BJ (cell line): ENCODE data around the gene CACNA1I. TPM values are rescaled to one million over a fixed set of nuclear protein-coding genes. Genes with fewer than 3 reads are reported as not detected.

Source experiments
- CTCF ChIA-PET: fragments of 350-600 bp; formaldehyde crosslinking; extraction: SDS; loops from one replicate; lab custom pipeline; 2021; ENCODE audit warnings: antibody characterized with exemption, inconsistent platforms; lab: Yijun Ruan, JAX
- POLR2A ChIA-PET: fragments of 300-600 bp; sonication (Branson Sonifier 250); formaldehyde crosslinking; extraction: SDS; loops from one replicate; lab custom pipeline; 2021; ENCODE audit warnings: antibody characterized with exemption; lab: Charles Lee
- DNase-seq: peaks from one replicate; pipeline ENCODE4 v3.0.0-alpha.2; 2011; ENCODE audit warnings: low read depth
- H3K27me3 ChIP-seq: 2 replicates; pipeline ENCODE4 v1.6.0; 2011; ENCODE audit warnings: low read length; ENCODE audit not compliant: control insufficient read depth, insufficient read depth
- H3K36me3 ChIP-seq: 2 replicates; pipeline ENCODE4 v1.5.1; 2011; ENCODE audit warnings: low read length; ENCODE audit not compliant: control insufficient read depth, insufficient read depth
- H3K4me3 ChIP-seq: 2 replicates; pipeline ENCODE4 v1.5.1; 2011; ENCODE audit warnings: low read depth, mild to moderate bottlenecking, control low read depth, low read length
- polyA plus RNA-seq: library from polyadenylated mRNA; depleted of rRNA; stranded (reverse); fragments of >200 nt; gene quantifications from 2 replicates; pipeline ENCODE4 v1.2.3, GENCODE V29; 2011
- TF ChIP-seq, protein P1 (sequence below): IDR thresholded peaks from 2 replicates; pipeline ENCODE4 v1.5.1; 2011; ENCODE audit warnings: low read depth, mild to moderate bottlenecking, control low read depth, inconsistent platforms, low read length, moderate library complexity; ENCODE audit not compliant: insufficient read depth

The CACNA1I gene
- polyA plus RNA-seq, 1 experiment: 0.01 TPM

DNA sequence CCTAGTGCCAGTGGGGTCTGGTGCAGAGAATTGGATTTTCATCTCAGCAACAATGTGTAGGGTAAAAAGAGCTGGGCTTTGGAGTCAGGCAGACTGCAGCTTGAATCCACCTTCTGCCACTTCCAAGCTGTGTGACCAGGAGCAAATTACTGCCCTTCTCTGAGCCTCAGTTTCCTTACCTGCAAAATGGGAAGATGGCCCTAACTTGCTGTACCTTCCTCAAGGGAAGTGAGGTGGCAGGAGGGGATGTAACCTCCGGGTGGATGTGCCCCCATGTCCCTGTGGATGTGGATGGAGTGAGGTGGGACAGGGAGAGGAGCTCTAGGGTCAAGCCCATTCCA, 90.9 kb downstream of the CACNA1I start:
- POLR2A ChIA-PET: no interaction called here
- peaks cover 36% of the 10 kb centered on the region for H3K27me3 ChIP-seq

DNA sequence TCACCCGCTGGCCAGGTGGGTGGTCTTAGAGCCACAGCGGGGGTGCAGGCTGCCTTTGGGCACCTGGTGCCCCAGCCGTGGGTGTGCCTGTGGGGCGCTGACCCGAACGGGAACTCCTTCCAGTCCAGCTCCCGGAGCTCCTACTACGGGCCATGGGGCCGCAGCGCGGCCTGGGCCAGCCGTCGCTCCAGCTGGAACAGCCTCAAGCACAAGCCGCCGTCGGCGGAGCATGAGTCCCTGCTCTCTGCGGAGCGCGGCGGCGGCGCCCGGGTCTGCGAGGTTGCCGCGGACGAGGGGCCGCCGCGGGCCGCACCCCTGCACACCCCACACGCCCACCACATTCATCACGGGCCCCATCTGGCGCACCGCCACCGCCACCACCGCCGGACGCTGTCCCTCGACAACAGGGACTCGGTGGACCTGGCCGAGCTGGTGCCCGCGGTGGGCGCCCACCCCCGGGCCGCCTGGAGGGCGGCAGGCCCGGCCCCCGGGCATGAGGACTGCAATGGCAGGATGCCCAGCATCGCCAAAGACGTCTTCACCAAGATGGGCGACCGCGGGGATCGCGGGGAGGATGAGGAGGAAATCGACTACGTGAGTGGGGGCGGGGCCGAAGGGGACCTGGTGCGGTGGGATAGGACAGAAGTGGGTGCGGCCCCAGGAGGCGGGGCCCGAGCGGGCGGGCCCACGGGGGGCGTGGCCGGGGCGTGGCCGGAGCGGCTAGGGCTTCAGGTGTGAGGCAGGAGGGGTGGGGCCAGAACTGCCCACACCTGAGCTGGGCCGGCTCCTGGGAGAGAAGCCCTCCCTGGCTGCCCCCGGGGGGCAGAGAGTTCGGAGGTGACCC, 91.5 kb downstream of the CACNA1I start:
- no peak overlapping the region for H3K4me3 ChIP-seq
- peaks cover 32% of the 10 kb centered on the region for H3K27me3 ChIP-seq
- TF ChIP-seq, protein P1, sequence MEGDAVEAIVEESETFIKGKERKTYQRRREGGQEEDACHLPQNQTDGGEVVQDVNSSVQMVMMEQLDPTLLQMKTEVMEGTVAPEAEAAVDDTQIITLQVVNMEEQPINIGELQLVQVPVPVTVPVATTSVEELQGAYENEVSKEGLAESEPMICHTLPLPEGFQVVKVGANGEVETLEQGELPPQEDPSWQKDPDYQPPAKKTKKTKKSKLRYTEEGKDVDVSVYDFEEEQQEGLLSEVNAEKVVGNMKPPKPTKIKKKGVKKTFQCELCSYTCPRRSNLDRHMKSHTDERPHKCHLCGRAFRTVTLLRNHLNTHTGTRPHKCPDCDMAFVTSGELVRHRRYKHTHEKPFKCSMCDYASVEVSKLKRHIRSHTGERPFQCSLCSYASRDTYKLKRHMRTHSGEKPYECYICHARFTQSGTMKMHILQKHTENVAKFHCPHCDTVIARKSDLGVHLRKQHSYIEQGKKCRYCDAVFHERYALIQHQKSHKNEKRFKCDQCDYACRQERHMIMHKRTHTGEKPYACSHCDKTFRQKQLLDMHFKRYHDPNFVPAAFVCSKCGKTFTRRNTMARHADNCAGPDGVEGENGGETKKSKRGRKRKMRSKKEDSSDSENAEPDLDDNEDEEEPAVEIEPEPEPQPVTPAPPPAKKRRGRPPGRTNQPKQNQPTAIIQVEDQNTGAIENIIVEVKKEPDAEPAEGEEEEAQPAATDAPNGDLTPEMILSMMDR: no peak
- DNase-seq: no peak
- no peaks in the 10 kb centered on the region for H3K36me3 ChIP-seq
- POLR2A ChIA-PET: no interaction called here
- CTCF ChIA-PET: no interaction called here

More for the DNA sequence above, 90.9 kb downstream of the CACNA1I start:
- Histone ChIP-seq H3K4me3 (no peak overlapping the region), H3K36me3 (no peaks in the 10 kb centered on the region)
- DNase-seq: no peak
- TF ChIP-seq, protein P1: no peak
- CTCF ChIA-PET: no interaction called here

DNA sequence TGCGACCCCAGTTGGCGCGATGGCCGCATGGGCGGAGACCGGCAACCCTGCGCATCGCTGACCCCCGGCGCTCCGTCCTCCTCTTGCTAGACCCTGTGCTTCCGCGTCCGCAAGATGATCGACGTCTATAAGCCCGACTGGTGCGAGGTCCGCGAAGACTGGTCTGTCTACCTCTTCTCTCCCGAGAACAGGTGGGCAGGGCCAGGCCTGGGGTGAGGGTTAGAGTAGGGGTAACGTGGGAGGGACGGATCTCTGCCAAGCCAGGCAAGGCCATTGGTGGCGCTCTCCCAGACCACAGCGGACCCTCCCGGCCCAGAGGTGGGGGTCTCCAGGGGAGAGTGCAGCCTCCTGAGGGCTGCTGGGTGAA, 92.1 kb downstream of the CACNA1I start:
- TF ChIP-seq, protein P1: no peak

DNA sequence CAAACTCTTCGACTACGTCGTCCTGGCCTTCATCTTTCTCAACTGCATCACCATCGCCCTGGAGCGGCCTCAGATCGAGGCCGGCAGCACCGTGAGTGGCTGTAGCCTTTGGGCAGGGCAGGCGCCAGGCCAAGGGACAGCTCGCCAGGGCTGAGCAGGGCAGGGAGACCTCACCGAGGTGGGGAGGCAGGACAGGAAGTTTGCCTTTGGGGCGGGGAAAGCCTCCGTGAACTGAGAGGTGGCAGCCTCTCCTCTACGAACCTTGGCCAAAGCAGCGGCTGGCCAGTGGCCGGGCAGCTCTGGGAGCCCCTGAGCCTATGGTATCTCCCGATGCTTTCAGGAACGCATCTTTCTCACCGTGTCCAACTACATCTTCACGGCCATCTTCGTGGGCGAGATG, 93.2 kb downstream of the CACNA1I start:
- no peaks in the 10 kb centered on the region for H3K36me3 ChIP-seq
- H3K27me3 ChIP-seq: peaks cover 25% of the 10 kb centered on the region
- TF ChIP-seq, protein P1: no peak
- DNase-seq: no peak
- CTCF ChIA-PET: no interaction called here
- POLR2A ChIA-PET: no interaction called here
- H3K4me3 ChIP-seq: no peak overlapping the region

More for the DNA sequence above, 92.1 kb downstream of the CACNA1I start:
- Histone ChIP-seq H3K4me3 (no peak overlapping the region), H3K27me3 (peaks cover 26% of the 10 kb centered on the region), H3K36me3 (no peaks in the 10 kb centered on the region)
- DNase-seq: no peak
- ChIA-PET CTCF (no interaction called here), POLR2A (no interaction called here)

DNA sequence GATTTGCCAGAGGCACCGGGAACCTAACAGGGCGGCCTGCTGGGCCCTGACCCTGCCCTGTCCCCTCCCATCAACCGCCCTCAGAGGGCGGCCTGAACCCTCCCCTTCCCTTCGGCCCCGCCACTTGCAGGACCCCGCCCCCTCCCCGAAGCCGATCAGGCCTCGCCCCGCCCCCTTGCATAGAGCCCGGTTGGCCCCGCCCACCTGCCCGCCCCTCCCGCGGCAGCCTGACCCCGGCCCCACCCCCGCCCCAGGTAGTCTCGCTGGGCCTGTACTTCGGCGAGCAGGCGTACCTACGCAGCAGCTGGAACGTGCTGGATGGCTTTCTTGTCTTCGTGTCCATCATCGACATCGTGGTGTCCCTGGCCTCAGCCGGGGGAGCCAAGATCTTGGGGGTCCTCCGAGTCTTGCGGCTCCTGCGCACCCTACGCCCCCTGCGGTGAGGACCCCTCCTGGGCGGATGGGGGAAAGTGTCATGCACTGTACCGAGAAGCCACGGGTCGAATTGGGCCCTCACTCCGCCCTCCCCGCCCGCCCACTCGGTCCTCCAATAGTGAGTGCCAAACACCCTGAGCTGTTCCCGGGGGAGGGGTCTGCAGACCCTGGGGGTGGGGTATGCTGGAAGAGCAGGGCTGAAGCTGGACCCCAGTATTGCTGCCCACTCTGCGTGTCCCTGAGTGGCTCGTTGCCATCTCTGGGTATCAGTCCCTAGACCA, 94.1 kb downstream of the CACNA1I start:
- ChIA-PET CTCF (no interaction called here), POLR2A (no interaction called here)
- DNase-seq: no peak
- no peak overlapping the region for H3K4me3 ChIP-seq
- no peaks in the 10 kb centered on the region for H3K36me3 ChIP-seq
- TF ChIP-seq, protein P1: no peak
- H3K27me3 ChIP-seq: peaks cover 25% of the 10 kb centered on the region
